ENCODE measurements around the gene MED15. TPM values are rescaled to one million over a fixed set of nuclear protein-coding genes. Genes with fewer than 3 reads are reported as not detected.
A peak's percentile ranks its signal among the peaks of the same experiment; 100 is the strongest.

Gene MED15
- total and polyA plus RNA-seq, 4 donors: 57.8 to 123 (median 69.1) TPM

- no peak overlapping the region for H3K4me3 ChIP-seq
- ATAC-seq (ENCODE audit: insufficient read depth, low FRiP score): no peak
- H3K27me3 ChIP-seq (ENCODE audit: control insufficient read depth in 3 of 3, insufficient read depth in 3 of 3, low read length in 2 of 3): no peaks in the 10 kb centered on the region
Measured at GRCh38 chr22:20550851-20551744, 43.7 kb downstream of the MED15 start.

GRCh38 chr22:20551805-20552442 is 44.5 kb downstream of the MED15 start:
- H3K36me3 ChIP-seq (ENCODE audit: control insufficient read depth in 4 of 4, insufficient read depth in 4 of 4, low read length in 4 of 4): peaks cover 0 to 29% (median 6%) of the 10 kb centered on the region in 4 donors
- no peak for TF ChIP-seq CTCF (IDR thresholded peaks at IDR 0.05; ENCODE audit: control extremely low read depth, extremely low read depth)
- H3K4me1 ChIP-seq (ENCODE audit: control insufficient read depth in 5 of 5, insufficient read depth in 5 of 5, low read length in 5 of 5): peaks cover 16 to 40% (median 29%) of the 10 kb centered on the region in 5 donors
- no peaks in the 10 kb centered on the region for H3K27me3 ChIP-seq (ENCODE audit: control insufficient read depth in 3 of 3, insufficient read depth in 3 of 3, low read length in 2 of 3)
- WGBS, 2 donors: 59 to 75% methylated on average over 8 of the region's 8 CpGs
- peak in 2 of 3 donors; percentile 52 to 54 for DNase-seq
- ATAC-seq (ENCODE audit: insufficient read depth, low FRiP score): no peak
- H3K27ac ChIP-seq (ENCODE audit: low read depth in 1 of 2, low read length in 1 of 2): peak overlapping the region; percentile 76 to 83
- no peak overlapping the region for H3K4me3 ChIP-seq
- no peaks in the 10 kb centered on the region for H3K9me3 ChIP-seq (ENCODE audit: control insufficient read depth in 4 of 4, insufficient read depth in 3 of 4, low read length in 3 of 4)
- no peak overlapping the region for H3K9ac ChIP-seq (ENCODE audit: insufficient read depth in 1 of 2, low read length in 2 of 2)

More at GRCh38 chr22:20550851-20551744, 43.7 kb downstream of the MED15 start:
- peaks cover 0 to 29% (median 3%) of the 10 kb centered on the region in 4 donors for H3K36me3 ChIP-seq (ENCODE audit: control insufficient read depth in 4 of 4, insufficient read depth in 4 of 4, low read length in 4 of 4)
- H3K27ac ChIP-seq (ENCODE audit: low read depth in 1 of 2, low read length in 1 of 2): peak overlapping the region; percentile 76 to 83
- no peaks in the 10 kb centered on the region for H3K9me3 ChIP-seq (ENCODE audit: control insufficient read depth in 4 of 4, insufficient read depth in 3 of 4, low read length in 3 of 4)
- no peak for TF ChIP-seq CTCF (IDR thresholded peaks at IDR 0.05; ENCODE audit: control extremely low read depth, extremely low read depth)
- WGBS, 2 donors: 55 to 68% methylated on average over 27 of the region's 27 CpGs
- no peak overlapping the region for H3K9ac ChIP-seq (ENCODE audit: insufficient read depth in 1 of 2, low read length in 2 of 2)
- peak in 2 of 3 donors; percentile 66 to 69 for DNase-seq
- H3K4me1 ChIP-seq (ENCODE audit: control insufficient read depth in 5 of 5, insufficient read depth in 5 of 5, low read length in 5 of 5): peaks cover 16 to 40% (median 30%) of the 10 kb centered on the region in 5 donors

DNA sequence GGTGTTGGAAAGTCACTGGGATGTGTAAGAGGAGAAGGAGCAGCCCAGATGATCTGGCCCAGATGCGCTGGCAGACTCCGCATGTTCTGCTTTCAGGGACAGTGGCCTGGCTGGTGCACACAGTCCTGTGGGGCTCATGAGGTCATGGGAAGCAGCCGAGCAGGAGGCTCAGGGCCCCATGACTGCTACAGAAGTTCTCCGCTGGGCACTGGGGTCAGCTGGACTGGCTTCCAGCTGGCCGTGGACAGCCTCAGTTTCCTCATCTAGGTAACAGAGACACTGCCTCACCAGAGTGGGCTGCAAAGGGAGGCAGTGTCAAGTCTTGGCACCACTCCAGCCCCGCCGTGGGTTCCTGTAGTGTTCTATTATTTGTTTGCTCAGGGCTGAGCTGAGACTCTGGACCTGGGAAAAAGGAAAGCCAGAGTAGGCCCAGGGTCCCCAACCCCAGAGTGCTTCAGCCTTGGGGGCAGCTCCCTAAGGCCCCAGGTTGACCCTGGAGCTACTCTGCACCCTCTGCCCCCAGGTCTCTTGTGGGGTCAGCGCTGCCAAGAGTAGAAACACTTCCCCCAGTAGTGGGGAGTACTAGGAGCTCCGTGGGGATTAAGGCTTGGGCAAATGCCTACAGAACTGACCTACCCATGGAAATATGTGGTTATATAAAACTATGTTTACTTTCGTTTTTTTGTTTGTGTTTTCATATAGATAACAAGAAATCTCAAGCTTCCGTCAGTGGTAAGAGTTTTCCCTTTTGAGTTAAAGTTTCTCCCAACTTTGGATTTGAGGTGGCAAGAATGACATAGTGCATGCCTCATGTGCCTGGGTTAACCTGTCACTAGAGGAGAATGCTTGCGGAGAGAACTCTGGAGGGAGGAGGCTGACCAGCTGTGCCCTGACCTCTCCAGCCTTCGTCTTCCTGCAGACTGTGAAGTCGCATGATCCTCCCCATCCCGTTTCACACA is 45.3 kb downstream of the MED15 start:
- ATAC-seq (ENCODE audit: insufficient read depth, low FRiP score) (no peak), DNase-seq (peak in 2 of 3 donors; percentile 41 to 53)
- H3K9me3 ChIP-seq (ENCODE audit: control insufficient read depth in 4 of 4, insufficient read depth in 3 of 4, low read length in 3 of 4): no peaks in the 10 kb centered on the region
- 52 to 71% methylated on average over 15 of the region's 15 CpGs for WGBS, 2 donors
- H3K36me3 ChIP-seq (ENCODE audit: control insufficient read depth in 4 of 4, insufficient read depth in 4 of 4, low read length in 4 of 4): peaks cover 0 to 29% (median 7%) of the 10 kb centered on the region in 4 donors
- H3K4me1 ChIP-seq (ENCODE audit: control insufficient read depth in 5 of 5, insufficient read depth in 5 of 5, low read length in 5 of 5): peaks cover 16 to 43% (median 36%) of the 10 kb centered on the region in 5 donors
- H3K27ac ChIP-seq (ENCODE audit: low read depth in 1 of 2, low read length in 1 of 2): peak overlapping the region; percentile 76 to 83
- H3K4me3 ChIP-seq: no peak overlapping the region
- no peaks in the 10 kb centered on the region for H3K27me3 ChIP-seq (ENCODE audit: control insufficient read depth in 3 of 3, insufficient read depth in 3 of 3, low read length in 2 of 3)
- H3K9ac ChIP-seq (ENCODE audit: insufficient read depth in 1 of 2, low read length in 2 of 2): no peak overlapping the region
- no peak for TF ChIP-seq CTCF (IDR thresholded peaks at IDR 0.05; ENCODE audit: control extremely low read depth, extremely low read depth)
